Adrenal gland (tissue), 5 donors: ENCODE data around the gene NOC2L.

Experiments used
- POLR2A ChIP-seq, 2 donors: fragments of 450-650 bp; IDR thresholded peaks; one replicate each; pipeline ENCODE4 v1.6.1; 2017; ENCODE audit warnings: antibody characterized with exemption in 2 of 2, mild to moderate bottlenecking in 2 of 2, moderate library complexity in 1 of 2
- TF ChIP-seq, protein P1 (sequence below), 6 experiments: fragments of 450-650 bp in 4 of 6; fragments of 200-600 bp in 2 of 6; sonication (generic) in 1 of 6; IDR thresholded peaks; 1 replicate in 5 of 6; 2 replicates in 1 of 6; pipeline versions ENCODE4 v1.5.1 to v1.8.0; 2016 to 2021; ENCODE audit warnings: antibody characterized with exemption in 6 of 6, mild to moderate bottlenecking in 2 of 6, moderate library complexity in 1 of 6
- donor health status: DM: no; HTN: no; CAD: no.

DNA sequence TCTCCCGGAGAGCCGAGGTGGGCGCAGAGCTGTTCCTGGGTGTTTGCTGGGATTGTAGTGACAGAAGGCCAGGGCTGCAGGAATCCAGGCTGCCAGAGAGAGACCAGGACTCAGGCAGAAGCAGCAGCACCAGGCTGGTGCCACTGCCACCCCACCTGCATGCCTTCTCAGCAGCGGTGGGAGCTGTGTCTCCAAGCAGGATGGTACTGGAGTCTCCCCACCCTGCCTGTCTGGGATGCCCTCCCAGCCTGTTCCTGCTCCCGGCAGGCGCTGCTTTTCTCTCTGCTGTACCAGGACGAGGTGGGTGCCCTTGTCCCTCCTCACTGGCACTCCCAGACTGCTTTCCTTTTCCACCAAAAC is 45.3 kb upstream of the NOC2L start:
- TF ChIP-seq, protein P1, sequence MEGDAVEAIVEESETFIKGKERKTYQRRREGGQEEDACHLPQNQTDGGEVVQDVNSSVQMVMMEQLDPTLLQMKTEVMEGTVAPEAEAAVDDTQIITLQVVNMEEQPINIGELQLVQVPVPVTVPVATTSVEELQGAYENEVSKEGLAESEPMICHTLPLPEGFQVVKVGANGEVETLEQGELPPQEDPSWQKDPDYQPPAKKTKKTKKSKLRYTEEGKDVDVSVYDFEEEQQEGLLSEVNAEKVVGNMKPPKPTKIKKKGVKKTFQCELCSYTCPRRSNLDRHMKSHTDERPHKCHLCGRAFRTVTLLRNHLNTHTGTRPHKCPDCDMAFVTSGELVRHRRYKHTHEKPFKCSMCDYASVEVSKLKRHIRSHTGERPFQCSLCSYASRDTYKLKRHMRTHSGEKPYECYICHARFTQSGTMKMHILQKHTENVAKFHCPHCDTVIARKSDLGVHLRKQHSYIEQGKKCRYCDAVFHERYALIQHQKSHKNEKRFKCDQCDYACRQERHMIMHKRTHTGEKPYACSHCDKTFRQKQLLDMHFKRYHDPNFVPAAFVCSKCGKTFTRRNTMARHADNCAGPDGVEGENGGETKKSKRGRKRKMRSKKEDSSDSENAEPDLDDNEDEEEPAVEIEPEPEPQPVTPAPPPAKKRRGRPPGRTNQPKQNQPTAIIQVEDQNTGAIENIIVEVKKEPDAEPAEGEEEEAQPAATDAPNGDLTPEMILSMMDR (IDR thresholded peaks at IDR 0.05) = no peak
- TF ChIP-seq POLR2A (IDR thresholded peaks at IDR 0.05) = no peak
